ENCODE measurements around the gene FOLR2.
"Not testable (repeated sequence)": the region's sequence is repeated elsewhere in the genome, so short reads cannot be mapped to it uniquely, and the experiment has no call there.

FOLR2 gene

GRCh38 chr11:72206794-72207193 is 9.8 kb upstream of the FOLR2 start:
- not testable (repeated sequence) for DNase-seq (ENCODE audit: low read depth)

GRCh38 chr11:72208281-72208680 is 8.3 kb upstream of the FOLR2 start:
- DNase-seq (ENCODE audit: low read depth), result no peak

DNA sequence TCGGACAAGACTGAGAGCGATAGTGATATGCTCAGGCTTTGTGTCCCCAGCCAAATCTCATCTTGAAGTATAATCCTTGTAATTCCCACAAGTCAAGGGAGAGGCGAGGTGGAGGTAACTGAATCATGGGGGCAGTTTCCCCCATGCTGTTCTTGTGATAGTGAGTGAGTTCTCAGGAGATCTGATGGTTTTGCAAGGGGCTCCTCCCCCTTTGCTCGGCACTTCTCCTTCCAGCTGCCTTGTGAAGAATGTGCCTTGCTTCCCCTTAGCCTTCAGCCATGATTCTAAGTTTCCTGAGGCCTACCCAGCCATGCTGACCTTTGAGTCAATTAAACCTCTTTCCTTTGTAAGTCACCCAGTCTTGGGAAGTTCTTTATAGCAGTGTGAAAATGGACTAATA is 7.5 kb upstream of the FOLR2 start:
- DNase-seq (ENCODE audit: low read depth), result no peak

- no peak for DNase-seq (ENCODE audit: low read depth)
These were observed 1.2 kb downstream of the FOLR2 start for GRCh38 chr11:72217841-72218240.

GRCh38 chr11:72218251-72218745 is 1.7 kb downstream of the FOLR2 start:
- DNase-seq (ENCODE audit: low read depth), result no peak

- no peak for DNase-seq (ENCODE audit: low read depth)
These were observed 4.2 kb downstream of the FOLR2 start for GRCh38 chr11:72220696-72221363.

- no peak for DNase-seq (ENCODE audit: low read depth)
These were observed 4.9 kb downstream of the FOLR2 start for GRCh38 chr11:72221386-72222075.

DNA sequence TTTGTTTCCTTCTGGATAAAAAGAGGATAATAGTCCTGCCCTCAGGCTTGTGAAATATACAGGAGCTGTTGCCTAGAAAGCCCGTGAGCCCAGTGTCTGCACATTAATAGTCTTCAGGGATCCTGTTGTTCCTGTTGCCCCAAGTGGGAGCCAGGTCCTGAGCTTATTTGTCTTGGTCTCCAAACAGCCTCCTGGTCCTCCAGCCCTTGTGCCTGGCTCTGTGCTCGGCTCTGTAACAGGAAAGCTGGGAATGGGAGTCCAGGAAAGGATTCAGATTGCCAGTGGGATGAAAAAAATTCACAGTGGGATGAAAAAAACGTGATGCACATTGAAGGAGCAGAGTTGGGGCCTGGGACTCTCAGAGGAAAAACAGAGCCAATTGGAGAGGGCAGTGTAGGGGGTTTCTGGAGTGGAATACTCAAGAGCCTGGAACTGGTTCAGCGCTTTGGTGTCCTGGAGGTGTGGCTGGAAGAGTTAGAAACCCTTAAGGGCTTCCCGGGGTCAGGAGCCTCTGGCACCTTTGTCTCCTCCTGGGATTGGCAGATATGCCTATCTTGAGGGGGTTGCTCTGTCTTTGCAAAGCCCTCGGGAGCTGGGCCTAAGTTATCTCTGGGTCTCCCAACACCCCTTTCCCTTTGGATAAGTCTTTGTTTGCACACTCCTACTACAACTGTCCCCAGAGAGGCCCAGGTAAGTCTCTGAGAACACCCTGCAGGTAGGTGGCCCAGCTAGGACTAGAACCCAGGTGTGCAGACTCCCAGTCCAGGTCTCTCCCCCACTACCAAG is 5.7 kb downstream of the FOLR2 start:
- DNase-seq (ENCODE audit: low read depth), result no peak

GRCh38 chr11:72222907-72223614 is 6.5 kb downstream of the FOLR2 start:
- DNase-seq (ENCODE audit: low read depth), result peak; percentile 81

- no peak for DNase-seq (ENCODE audit: low read depth)
These were observed 7.3 kb downstream of the FOLR2 start for GRCh38 chr11:72223615-72224563.

DNA sequence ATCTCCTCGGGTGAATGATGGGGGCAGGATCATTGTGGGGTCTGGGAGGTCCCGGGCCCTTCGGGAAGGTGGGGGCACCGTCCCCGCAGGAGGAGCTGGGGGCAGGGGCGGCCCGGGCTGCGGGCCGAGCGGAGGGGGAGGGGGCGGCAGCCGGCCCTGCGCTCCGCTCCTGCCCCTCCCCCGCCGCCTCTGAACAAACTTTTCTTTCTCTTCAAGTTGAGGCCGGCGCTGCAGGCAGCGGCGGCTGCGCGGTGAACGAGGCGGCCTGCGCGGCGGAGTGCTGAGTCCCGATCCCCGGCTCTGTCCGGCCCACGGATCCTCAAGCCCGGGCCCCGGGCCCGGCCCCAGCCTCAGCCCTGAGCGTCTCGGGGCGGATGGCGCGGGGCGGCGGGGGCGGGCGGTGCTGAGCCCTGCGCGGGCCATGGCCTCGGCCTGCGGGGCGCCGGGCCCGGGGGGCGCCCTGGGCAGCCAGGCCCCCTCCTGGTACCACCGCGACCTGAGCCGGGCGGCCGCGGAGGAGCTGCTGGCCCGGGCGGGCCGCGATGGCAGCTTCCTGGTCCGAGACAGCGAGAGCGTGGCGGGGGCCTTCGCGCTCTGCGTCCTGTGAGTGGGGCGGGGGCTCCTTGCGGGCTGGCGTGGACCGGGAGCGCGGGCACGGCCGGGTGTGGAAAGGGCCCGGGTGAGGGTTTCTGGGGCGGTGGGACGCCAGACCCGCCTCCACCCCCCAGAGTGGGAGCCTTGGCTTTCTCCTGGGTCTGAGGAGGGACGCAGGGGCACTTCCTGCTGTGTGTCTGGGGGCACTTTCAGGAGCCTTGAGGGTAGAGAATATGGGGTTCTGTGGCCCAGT is 8.2 kb downstream of the FOLR2 start, which contains the start of gene INPPL1:
Gene INPPL1, plus strand, starts transcription at position 204 of the 847 bp plus-strand sequence. Its CDS starts 218 bp downstream, at position 422.
- DNase-seq (ENCODE audit: low read depth), result no peak

DNA sequence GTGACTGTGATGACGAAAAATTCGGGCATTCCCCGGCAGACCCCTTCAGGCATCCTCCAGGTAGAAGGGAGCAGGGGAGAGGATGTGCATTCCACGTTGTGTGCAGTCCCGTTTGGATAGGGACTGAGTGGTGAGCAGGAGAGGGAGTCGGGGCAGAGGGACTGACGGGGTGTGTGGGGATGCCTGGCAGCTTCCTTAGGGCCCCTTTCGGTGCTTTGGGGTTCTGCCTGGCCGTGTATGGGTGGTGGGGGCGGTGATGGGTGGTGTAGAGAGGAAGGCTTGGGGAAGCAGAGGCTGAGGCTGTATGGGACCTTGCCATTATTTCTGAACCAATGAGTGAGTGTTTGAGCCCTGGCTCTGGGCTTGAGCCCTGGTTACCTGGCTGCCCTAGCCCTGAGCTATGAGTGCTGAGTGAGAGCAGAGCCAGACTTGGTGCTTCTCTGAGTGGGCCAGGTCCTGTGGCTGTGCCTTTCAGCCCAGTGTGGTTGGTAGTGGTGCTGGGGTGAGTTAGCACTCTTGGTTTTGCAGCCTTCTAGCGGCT is 8.9 kb downstream of the FOLR2 start:
- DNase-seq (ENCODE audit: low read depth), result no peak

GRCh38 chr11:72226701-72227100 is 10.1 kb downstream of the FOLR2 start:
- no peak for DNase-seq (ENCODE audit: low read depth)

DNA sequence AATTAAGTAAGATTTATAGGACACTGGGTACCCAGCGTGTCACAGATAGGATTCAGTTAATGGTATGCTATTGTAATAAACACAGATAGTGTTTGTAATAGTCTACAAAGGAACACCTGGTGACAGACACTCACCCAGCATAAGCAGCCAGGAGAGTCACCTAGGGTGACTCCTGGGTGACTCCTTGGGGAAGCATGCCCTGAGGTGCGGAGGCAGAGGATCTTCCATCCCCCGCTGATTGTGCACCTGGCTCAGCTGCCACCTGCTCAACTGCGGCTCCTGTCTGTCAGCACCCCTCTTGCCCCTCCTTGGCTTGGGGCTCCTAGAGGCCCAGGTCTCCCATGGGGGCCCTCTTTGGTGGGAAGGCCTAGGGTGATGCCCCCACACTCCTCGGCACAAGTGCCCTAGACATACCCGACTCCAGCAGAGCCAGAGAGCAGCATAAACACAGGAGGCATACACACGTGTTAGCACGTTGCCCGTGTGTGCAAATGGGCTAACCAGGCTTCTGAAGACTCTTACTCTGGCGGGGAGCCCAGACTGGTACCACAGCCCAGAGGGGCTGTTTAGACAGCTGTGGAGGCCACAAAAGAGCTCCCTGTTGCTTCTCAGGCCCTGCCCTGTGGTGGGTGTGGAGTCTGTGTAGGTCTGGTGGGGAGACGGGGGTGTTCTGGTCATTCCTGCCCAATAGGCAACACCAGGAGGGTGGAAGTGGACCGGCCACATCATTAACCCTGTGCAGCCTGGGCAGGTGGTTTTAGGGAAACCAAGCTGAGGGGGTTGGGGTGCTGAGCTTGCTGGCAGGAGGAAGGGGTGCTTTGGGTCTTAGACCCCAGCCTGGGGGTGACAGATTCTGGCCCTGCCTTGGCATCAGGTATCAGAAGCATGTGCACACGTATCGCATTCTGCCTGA is 11.0 kb downstream of the FOLR2 start:
- no peak for DNase-seq (ENCODE audit: low read depth)

- DNase-seq (ENCODE audit: low read depth), result no peak
These were observed 11.7 kb downstream of the FOLR2 start for GRCh38 chr11:72228229-72228843.

DNA sequence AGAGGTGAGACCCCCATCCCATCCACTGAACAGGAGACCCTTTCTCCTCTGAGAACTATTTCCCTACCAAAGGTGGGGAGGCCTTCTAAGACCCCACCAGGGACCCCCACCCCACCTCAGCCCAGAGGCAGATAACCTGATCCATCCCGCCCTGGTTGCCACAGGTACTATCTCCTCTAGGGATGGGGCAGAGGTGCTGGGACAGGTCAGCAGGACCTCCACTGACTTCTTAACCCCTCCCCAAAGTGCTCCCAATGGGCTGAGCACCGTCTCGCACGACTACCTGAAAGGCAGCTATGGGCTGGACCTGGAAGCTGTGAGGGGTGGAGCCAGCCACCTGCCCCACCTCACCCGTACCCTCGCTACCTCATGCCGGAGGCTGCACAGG is 12.2 kb downstream of the FOLR2 start:
- no peak for DNase-seq (ENCODE audit: low read depth)

GRCh38 chr11:72229336-72229924 is 12.8 kb downstream of the FOLR2 start:
- no peak for DNase-seq (ENCODE audit: low read depth)

Data from stimulated activated CD8-positive, alpha-beta memory T cell treated with anti-CD3 and anti-CD28 coated beads, Interleukin-7, amount 100 ng/mL, for 24 hours (primary cell).